Fibroblast of lung (primary cell): Measurements from ENCODE around the gene RMND1.

ENCODE experiments used
- EZH2 ChIP-seq: IDR thresholded peaks from 2 replicates; pipeline ENCODE4 v1.5.1; 2012; ENCODE audit warnings: low read length, control low read depth, mild to moderate bottlenecking; ENCODE audit errors: missing control alignments
- TF ChIP-seq, protein P1 (sequence below), 2 donors: IDR thresholded peaks in 1 of 2; conservative IDR thresholded peaks in 1 of 2; 1 replicate in 1 of 2; 2 replicates in 1 of 2; pipeline ENCODE4 v1.5.1; 2011 to 2012; ENCODE audit warnings: low read length in 2 of 2, control low read depth in 1 of 2, inconsistent platforms in 1 of 2, low read depth in 1 of 2, mild to moderate bottlenecking in 1 of 2

DNA sequence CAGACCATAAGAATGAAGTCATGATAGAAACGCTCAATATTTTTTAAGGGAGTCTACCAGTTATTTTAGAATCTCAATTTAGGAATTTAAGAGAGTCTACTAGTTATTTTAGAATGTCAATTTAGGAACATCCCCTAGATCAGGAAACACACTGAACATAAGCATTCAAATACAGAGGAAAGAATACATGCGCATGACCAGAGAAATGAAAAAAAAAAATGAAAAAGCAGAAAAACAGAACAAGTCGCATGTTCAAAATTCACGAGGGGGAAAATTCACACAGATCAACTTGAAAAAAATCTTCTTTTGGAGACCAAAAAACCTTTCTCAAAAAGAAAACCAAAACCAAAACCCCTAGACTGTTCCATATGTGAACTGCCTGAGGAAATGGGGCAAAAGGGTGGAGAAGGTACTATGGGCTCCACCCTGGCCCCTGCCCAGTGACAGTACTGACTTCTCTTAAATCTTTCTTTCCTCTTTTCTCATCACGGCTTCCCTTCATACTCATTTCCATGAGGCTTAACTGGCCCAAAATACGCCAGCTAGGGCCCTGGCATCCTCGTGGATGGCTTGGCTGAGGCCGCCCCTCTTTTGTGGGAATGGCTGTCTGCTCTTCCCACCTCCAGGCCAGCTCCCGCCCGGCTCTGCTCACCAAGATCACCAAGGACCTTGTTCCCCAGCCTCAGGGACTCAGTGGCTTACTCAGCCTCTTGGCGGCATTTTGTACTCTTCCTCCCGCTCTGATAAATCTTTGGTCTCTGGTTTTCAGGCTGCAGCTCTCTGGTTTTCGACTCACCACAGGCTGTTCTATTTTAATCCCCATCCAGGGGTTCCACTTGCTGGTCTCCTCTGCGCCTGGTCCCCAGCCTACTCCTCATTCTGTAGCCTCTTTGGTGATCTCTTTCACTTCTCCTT lies 71.7 kb downstream of the RMND1 start:
- TF ChIP-seq, protein P1, sequence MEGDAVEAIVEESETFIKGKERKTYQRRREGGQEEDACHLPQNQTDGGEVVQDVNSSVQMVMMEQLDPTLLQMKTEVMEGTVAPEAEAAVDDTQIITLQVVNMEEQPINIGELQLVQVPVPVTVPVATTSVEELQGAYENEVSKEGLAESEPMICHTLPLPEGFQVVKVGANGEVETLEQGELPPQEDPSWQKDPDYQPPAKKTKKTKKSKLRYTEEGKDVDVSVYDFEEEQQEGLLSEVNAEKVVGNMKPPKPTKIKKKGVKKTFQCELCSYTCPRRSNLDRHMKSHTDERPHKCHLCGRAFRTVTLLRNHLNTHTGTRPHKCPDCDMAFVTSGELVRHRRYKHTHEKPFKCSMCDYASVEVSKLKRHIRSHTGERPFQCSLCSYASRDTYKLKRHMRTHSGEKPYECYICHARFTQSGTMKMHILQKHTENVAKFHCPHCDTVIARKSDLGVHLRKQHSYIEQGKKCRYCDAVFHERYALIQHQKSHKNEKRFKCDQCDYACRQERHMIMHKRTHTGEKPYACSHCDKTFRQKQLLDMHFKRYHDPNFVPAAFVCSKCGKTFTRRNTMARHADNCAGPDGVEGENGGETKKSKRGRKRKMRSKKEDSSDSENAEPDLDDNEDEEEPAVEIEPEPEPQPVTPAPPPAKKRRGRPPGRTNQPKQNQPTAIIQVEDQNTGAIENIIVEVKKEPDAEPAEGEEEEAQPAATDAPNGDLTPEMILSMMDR (conservative IDR thresholded peaks at IDR 0.05 in 1 of 2, IDR thresholded peaks at IDR 0.05 in 1 of 2; ENCODE audit: low read depth in 1 of 2, low read length in 2 of 2): no peak
- no peak for TF ChIP-seq EZH2
